ENCODE measurements around the gene EME1.
"Not testable (repeated sequence)": the region's sequence is repeated elsewhere in the genome, so short reads cannot be mapped to it uniquely, and the experiment has no call there.

DNA sequence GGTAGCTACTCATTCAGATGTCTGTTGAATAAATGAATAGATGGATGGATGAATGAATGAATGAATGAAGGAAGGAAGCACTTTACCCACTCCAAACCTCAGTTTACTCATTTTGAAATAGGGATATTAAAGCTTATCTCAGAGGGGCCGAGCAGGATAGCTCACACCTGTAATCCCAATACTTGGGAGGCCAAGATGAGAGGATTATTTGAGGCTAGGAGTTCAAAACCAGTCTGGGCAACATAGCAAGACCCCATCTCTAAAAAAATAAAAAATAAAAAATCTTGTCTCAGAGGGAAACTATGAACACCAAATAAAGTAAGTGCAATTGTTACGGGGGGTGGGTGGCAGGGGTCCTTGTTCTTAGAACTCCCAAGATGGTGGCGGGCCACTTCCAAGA, 25.6 kb downstream of the EME1 start:
- not testable (repeated sequence) for TF ChIP-seq EP300, POLR2A, POLR2AphosphoS5 (IDR thresholded peaks at IDR 0.05)
- TF ChIP-seq, protein P1, sequence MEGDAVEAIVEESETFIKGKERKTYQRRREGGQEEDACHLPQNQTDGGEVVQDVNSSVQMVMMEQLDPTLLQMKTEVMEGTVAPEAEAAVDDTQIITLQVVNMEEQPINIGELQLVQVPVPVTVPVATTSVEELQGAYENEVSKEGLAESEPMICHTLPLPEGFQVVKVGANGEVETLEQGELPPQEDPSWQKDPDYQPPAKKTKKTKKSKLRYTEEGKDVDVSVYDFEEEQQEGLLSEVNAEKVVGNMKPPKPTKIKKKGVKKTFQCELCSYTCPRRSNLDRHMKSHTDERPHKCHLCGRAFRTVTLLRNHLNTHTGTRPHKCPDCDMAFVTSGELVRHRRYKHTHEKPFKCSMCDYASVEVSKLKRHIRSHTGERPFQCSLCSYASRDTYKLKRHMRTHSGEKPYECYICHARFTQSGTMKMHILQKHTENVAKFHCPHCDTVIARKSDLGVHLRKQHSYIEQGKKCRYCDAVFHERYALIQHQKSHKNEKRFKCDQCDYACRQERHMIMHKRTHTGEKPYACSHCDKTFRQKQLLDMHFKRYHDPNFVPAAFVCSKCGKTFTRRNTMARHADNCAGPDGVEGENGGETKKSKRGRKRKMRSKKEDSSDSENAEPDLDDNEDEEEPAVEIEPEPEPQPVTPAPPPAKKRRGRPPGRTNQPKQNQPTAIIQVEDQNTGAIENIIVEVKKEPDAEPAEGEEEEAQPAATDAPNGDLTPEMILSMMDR (IDR thresholded peaks at IDR 0.05), result not testable (repeated sequence)

All from upper lobe of left lung (tissue), 4 donors.